ENCODE measurements around the gene AHR. TPM values are rescaled to one million over a fixed set of nuclear protein-coding genes. Genes with fewer than 3 reads are reported as not detected.

AHR gene
- total RNA-seq, 1 experiment from 2014 or later = 61.3 TPM

DNA sequence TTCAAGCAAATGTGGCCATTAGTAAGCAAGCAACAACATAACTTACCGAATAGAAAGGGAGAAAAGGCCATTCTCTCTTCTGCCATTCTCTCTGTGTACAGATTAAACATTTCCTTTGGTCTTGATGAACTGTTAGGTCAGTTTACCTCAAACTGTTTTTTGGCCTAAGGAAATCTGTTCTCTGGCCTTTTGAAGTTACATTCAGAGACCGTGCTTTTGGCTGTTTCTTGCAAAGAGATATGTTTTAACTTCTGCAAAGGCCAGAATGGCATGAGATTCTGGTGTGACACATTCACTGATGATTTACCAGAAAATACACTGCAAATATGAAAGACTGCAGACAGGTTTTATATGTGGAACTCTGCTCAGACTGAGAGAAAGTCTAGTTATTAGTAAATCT lies 22.2 kb downstream of the AHR start:
- Histone ChIP-seq H3K4me1 (replicated peaks; ENCODE audit: insufficient read depth) (no peaks in the 10 kb centered on the region), H3K27ac (no peak overlapping the region), H3K4me3 (no peak overlapping the region), H4K20me1 (ENCODE audit: insufficient read depth) (peaks cover 5% of the 10 kb centered on the region; the same call in 1 of the 2 replicates), H3F3A (ENCODE audit: insufficient read depth, low read depth) (peaks cover 4% of the 10 kb centered on the region; the same call in 1 of the 2 replicates), H3K9me2 (ENCODE audit: insufficient read depth) (no peaks in the 10 kb centered on the region), H3K36me3 (ENCODE audit: low read depth) (peaks cover 53% of the 10 kb centered on the region), H3K27me3 (ENCODE audit: insufficient read depth, low read depth) (no peaks in the 10 kb centered on the region), H3K9me3 (ENCODE audit: insufficient read depth, low read depth) (no peaks in the 10 kb centered on the region; the same call in 1 of the 2 replicates), H3K4me2 (no peak overlapping the region), H3K79me2 (ENCODE audit: low read depth) (peaks cover 77% of the 10 kb centered on the region), H2AFZ (no peak overlapping the region)
- no peak for TF ChIP-seq EZH2 (IDR thresholded peaks at IDR 0.05; ENCODE audit: low read depth)
- TF ChIP-seq, protein P1, sequence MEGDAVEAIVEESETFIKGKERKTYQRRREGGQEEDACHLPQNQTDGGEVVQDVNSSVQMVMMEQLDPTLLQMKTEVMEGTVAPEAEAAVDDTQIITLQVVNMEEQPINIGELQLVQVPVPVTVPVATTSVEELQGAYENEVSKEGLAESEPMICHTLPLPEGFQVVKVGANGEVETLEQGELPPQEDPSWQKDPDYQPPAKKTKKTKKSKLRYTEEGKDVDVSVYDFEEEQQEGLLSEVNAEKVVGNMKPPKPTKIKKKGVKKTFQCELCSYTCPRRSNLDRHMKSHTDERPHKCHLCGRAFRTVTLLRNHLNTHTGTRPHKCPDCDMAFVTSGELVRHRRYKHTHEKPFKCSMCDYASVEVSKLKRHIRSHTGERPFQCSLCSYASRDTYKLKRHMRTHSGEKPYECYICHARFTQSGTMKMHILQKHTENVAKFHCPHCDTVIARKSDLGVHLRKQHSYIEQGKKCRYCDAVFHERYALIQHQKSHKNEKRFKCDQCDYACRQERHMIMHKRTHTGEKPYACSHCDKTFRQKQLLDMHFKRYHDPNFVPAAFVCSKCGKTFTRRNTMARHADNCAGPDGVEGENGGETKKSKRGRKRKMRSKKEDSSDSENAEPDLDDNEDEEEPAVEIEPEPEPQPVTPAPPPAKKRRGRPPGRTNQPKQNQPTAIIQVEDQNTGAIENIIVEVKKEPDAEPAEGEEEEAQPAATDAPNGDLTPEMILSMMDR (conservative IDR thresholded peaks at IDR 0.05) = no peak
- CTCF ChIA-PET = interaction anchor here (0.6 kb wide), 1 partner anchor 312 kb away, joined by 3 read pairs; no protein-coding TSS in a partner anchor
- DNase-seq = no peak
- intact Hi-C loops (cut with micrococcal nuclease; ENCODE audit: unreplicated experiment) = no loop called here
- no TSS peak for BruUV-seq (replicated peaks)
- POLR2A ChIA-PET (ENCODE audit: unreplicated experiment) = interaction anchor here (0.5 to 1.0 kb wide), 2 partner anchors 14 to 474 kb away, joined by 3 to 6 read pairs; no protein-coding TSS in a partner anchor

DNA sequence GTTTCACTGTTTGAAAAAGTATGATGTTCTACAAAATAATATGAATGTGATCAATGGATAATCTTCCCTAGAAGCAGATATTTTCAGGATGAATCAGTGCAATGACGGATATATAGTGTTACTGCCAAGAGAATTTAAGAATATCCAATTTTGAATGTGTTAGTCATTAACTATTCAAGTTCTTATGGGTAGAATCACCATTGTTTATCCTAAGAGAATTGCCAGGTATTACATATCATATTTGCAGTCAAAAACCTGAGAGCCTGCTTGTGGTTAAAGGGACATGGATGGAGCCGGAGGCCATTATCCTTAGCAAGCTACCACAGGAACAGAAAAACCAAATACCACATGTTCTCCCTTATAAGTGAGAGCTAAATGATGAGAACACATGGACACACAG lies 26.9 kb downstream of the AHR start:
- Histone ChIP-seq H3K4me2 (no peak overlapping the region), H3K36me3 (ENCODE audit: low read depth) (peaks cover 63% of the 10 kb centered on the region), H3K4me3 (no peak overlapping the region), H3K9me3 (ENCODE audit: insufficient read depth, low read depth) (no peaks in the 10 kb centered on the region), H3K27ac (no peak overlapping the region), H3K79me2 (ENCODE audit: low read depth) (peaks cover 34% of the 10 kb centered on the region), H3K9me2 (ENCODE audit: insufficient read depth) (no peaks in the 10 kb centered on the region), H3K27me3 (ENCODE audit: insufficient read depth, low read depth) (no peaks in the 10 kb centered on the region), H3K4me1 (replicated peaks; ENCODE audit: insufficient read depth) (no peaks in the 10 kb centered on the region), H2AFZ (no peak overlapping the region), H4K20me1 (ENCODE audit: insufficient read depth) (no peaks in the 10 kb centered on the region; the same call in 1 of the 2 replicates), H3F3A (ENCODE audit: insufficient read depth, low read depth) (peaks cover 4% of the 10 kb centered on the region; the same call in 1 of the 2 replicates)
- no peak for TF ChIP-seq EZH2 (IDR thresholded peaks at IDR 0.05; ENCODE audit: low read depth)
- TF ChIP-seq, protein P1 (conservative IDR thresholded peaks at IDR 0.05) = no peak
- DNase-seq = no peak
- no TSS peak for BruUV-seq (replicated peaks)
- ChIA-PET POLR2A (ENCODE audit: unreplicated experiment) (no interaction called here), CTCF (interaction anchor here (0.6 kb wide), 2 partner anchors 13 to 27 kb away, joined by 3 read pairs; partner anchors contain the start of gene AHR)
- intact Hi-C loops (cut with micrococcal nuclease; ENCODE audit: unreplicated experiment) = no loop called here

DNA sequence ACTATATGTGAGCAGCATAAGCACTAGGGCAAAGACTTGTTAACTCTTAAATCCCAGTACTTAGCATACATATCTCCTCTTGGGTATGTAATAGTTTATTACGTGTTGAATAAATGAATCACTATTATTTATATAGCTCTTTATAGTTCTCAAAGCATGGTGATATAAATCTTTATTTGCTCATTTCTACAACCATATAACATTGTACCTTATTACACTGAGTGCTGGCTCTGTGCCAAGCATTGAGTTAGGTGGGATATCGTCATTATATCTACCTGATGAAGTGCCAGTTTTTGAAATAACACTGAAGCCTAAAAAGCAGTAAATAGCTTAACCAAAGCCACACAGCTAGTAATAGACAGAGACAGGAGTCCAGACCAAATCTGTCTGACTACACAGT lies 27.9 kb downstream of the AHR start:
- H3K9me3 ChIP-seq (ENCODE audit: insufficient read depth, low read depth) = no peaks in the 10 kb centered on the region
- intact Hi-C loops (cut with micrococcal nuclease; ENCODE audit: unreplicated experiment) = no loop called here
- H3K9me2 ChIP-seq (ENCODE audit: insufficient read depth) = no peaks in the 10 kb centered on the region
- no peak overlapping the region for H3K4me3 ChIP-seq
- no peak overlapping the region for H3K4me2 ChIP-seq
- H3K27ac ChIP-seq = no peak overlapping the region
- no peak overlapping the region for H2AFZ ChIP-seq
- no peak for TF ChIP-seq EZH2 (IDR thresholded peaks at IDR 0.05; ENCODE audit: low read depth)
- ChIA-PET POLR2A (ENCODE audit: unreplicated experiment) (no interaction called here), CTCF (no interaction called here)
- BruUV-seq (replicated peaks) = no TSS peak
- H4K20me1 ChIP-seq (ENCODE audit: insufficient read depth) = no peaks in the 10 kb centered on the region; the same call in 1 of the 2 replicates
- DNase-seq = no peak
- H3K36me3 ChIP-seq (ENCODE audit: low read depth) = peaks cover 73% of the 10 kb centered on the region
- peaks cover 26% of the 10 kb centered on the region; the same call in 1 of the 2 replicates for H3K79me2 ChIP-seq (ENCODE audit: low read depth)
- no peaks in the 10 kb centered on the region for H3K27me3 ChIP-seq (ENCODE audit: insufficient read depth, low read depth)
- no peaks in the 10 kb centered on the region for H3K4me1 ChIP-seq (replicated peaks; ENCODE audit: insufficient read depth)
- peaks cover 4% of the 10 kb centered on the region; the same call in 1 of the 2 replicates for H3F3A ChIP-seq (ENCODE audit: insufficient read depth, low read depth)

DNA sequence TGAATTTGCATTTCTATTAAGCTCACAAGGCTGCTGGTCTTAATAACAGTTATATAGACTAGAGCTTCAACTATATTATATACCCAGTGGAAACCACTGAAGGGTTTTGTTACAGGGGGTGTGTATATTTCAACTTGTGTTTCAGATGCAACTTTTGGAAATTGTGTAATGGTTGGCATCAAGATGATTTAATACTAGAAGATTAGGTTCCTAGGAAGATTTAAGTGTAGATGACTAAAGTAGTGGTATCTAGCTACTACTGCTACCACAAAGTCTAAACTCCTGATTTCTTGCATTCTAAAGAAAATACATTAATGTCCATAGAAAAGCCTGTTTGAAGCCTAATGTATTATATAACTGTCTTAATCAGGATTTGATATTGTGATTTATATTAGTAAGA lies 30.2 kb downstream of the AHR start:
- POLR2A ChIA-PET (ENCODE audit: unreplicated experiment) = no interaction called here
- CTCF ChIA-PET = no interaction called here
- DNase-seq = no peak
- Histone ChIP-seq H3K79me2 (ENCODE audit: low read depth) (peaks cover 6% of the 10 kb centered on the region; the same call in 1 of the 2 replicates), H3K4me3 (no peak overlapping the region), H3K9me3 (ENCODE audit: insufficient read depth, low read depth) (no peaks in the 10 kb centered on the region), H3F3A (ENCODE audit: insufficient read depth, low read depth) (no peaks in the 10 kb centered on the region), H2AFZ (no peak overlapping the region), H4K20me1 (ENCODE audit: insufficient read depth) (no peaks in the 10 kb centered on the region; the same call in 1 of the 2 replicates), H3K4me2 (no peak overlapping the region), H3K4me1 (replicated peaks; ENCODE audit: insufficient read depth) (no peaks in the 10 kb centered on the region), H3K27ac (no peak overlapping the region), H3K27me3 (ENCODE audit: insufficient read depth, low read depth) (no peaks in the 10 kb centered on the region), H3K36me3 (ENCODE audit: low read depth) (peaks cover 67% of the 10 kb centered on the region), H3K9me2 (ENCODE audit: insufficient read depth) (no peaks in the 10 kb centered on the region)
- intact Hi-C loops (cut with micrococcal nuclease; ENCODE audit: unreplicated experiment) = no loop called here
- no peak for TF ChIP-seq EZH2 (IDR thresholded peaks at IDR 0.05; ENCODE audit: low read depth)
- TF ChIP-seq, protein P1 (conservative IDR thresholded peaks at IDR 0.05) = no peak
- BruUV-seq (replicated peaks) = no TSS peak
